WTC11 (cell line): ENCODE results near the gene DLG1.

ENCODE experiments used
- CREB1 ChIP-seq: sonication (generic); formaldehyde crosslinking; IDR thresholded peaks from 2 replicates; pipeline ENCODE4 v1.8.0; 2023; ENCODE audit warnings: mild to moderate bottlenecking, missing genetic modification reagents
- SP1 ChIP-seq: sonication (generic); formaldehyde crosslinking; conservative IDR thresholded peaks from 2 replicates; pipeline ENCODE4 v1.8.1; 2022; ENCODE audit warnings: missing genetic modification reagents
- ZNF232 ChIP-seq: sonication (generic); formaldehyde crosslinking; IDR thresholded peaks from 2 replicates; pipeline ENCODE4 v1.8.0; 2022; ENCODE audit warnings: mild to moderate bottlenecking, missing genetic modification reagents
- TF ChIP-seq, protein P1 (sequence below): fragments of 200-600 bp; IDR thresholded peaks from 2 replicates; pipeline ENCODE4 v1.8.0; 2022; ENCODE audit warnings: antibody characterized with exemption
- TF ChIP-seq, protein P2 (sequence below): sonication (generic); formaldehyde crosslinking; IDR thresholded peaks from 2 replicates; pipeline ENCODE4 v1.8.1; 2022; ENCODE audit warnings: low read depth, missing genetic modification reagents, borderline replicate concordance
- TF ChIP-seq, protein P3 (sequence below): sonication (generic); formaldehyde crosslinking; IDR thresholded peaks from 2 replicates; pipeline ENCODE4 v1.8.1; 2023; ENCODE audit warnings: mild to moderate bottlenecking, moderate library complexity, missing genetic modification reagents

DNA sequence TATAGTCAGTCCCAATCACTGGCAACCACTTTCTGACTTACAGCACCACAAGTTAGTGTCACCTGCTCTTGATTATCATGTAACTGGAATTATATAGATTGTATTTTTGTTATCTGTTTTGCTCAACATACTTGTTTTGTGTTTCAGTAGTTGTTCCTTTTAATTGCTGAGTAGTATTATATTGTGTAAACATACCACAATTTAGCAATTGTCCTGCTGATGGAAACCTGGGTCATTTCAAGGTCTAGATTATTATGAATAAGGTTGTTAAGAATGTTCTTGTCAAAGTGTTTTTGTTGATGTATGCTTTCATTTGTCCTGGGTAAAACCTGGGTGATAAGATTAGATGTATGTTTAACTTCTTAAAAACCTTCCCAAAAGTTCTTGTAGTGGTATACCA, 186.7 kb downstream of the DLG1 start:
- TF ChIP-seq, protein P1, sequence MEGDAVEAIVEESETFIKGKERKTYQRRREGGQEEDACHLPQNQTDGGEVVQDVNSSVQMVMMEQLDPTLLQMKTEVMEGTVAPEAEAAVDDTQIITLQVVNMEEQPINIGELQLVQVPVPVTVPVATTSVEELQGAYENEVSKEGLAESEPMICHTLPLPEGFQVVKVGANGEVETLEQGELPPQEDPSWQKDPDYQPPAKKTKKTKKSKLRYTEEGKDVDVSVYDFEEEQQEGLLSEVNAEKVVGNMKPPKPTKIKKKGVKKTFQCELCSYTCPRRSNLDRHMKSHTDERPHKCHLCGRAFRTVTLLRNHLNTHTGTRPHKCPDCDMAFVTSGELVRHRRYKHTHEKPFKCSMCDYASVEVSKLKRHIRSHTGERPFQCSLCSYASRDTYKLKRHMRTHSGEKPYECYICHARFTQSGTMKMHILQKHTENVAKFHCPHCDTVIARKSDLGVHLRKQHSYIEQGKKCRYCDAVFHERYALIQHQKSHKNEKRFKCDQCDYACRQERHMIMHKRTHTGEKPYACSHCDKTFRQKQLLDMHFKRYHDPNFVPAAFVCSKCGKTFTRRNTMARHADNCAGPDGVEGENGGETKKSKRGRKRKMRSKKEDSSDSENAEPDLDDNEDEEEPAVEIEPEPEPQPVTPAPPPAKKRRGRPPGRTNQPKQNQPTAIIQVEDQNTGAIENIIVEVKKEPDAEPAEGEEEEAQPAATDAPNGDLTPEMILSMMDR: no peak
- TF ChIP-seq, protein P2, sequence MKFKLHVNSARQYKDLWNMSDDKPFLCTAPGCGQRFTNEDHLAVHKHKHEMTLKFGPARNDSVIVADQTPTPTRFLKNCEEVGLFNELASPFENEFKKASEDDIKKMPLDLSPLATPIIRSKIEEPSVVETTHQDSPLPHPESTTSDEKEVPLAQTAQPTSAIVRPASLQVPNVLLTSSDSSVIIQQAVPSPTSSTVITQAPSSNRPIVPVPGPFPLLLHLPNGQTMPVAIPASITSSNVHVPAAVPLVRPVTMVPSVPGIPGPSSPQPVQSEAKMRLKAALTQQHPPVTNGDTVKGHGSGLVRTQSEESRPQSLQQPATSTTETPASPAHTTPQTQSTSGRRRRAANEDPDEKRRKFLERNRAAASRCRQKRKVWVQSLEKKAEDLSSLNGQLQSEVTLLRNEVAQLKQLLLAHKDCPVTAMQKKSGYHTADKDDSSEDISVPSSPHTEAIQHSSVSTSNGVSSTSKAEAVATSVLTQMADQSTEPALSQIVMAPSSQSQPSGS (CRISPR knock-in tag): no peak
- TF ChIP-seq ZNF232 (no peak), CREB1 (CRISPR knock-in tag) (no peak), SP1 (CRISPR knock-in tag) (no peak)
- TF ChIP-seq, protein P3, sequence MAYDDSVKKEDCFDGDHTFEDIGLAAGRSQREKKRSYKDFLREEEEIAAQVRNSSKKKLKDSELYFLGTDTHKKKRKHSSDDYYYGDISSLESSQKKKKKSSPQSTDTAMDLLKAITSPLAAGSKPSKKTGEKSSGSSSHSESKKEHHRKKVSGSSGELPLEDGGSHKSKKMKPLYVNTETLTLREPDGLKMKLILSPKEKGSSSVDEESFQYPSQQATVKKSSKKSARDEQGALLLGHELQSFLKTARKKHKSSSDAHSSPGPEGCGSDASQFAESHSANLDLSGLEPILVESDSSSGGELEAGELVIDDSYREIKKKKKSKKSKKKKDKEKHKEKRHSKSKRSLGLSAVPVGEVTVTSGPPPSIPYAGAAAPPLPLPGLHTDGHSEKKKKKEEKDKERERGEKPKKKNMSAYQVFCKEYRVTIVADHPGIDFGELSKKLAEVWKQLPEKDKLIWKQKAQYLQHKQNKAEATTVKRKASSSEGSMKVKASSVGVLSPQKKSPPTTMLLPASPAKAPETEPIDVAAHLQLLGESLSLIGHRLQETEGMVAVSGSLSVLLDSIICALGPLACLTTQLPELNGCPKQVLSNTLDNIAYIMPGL (CRISPR knock-in tag): no peak
